NCI-H1930 (cell line): ENCODE measurements around the gene ZNF81.
A peak's percentile ranks its signal among the peaks of the same experiment; 100 is the strongest.
"Not testable (repeated sequence)": the region's sequence is repeated elsewhere in the genome, so short reads cannot be mapped to it uniquely, and the experiment has no call there.

Experiments
- DNase-seq, 2 experiments: peaks; one replicate each; lab custom pipeline; 2025; lab: John Stamatoyannopoulos, UW

Gene ZNF81

GRCh38 chrX:47836164-47837072 lies at the start of gene ZNF81:
ZNF81 (plus strand) TSS chrX:47836902; CDS start chrX:47846268, 9,366 bp downstream.
- DNase-seq: peak; percentile 91 to 92

GRCh38 chrX:47796433-47796906 lies 40.2 kb upstream of the ZNF81 start:
- DNase-seq: no peak

GRCh38 chrX:47797084-47797483 lies 39.6 kb upstream of the ZNF81 start:
- no peak for DNase-seq

- no peak for DNase-seq
Observed at GRCh38 chrX:47798861-47799260, 37.8 kb upstream of the ZNF81 start.

- no peak for DNase-seq
Observed at GRCh38 chrX:47802589-47802988, 34.1 kb upstream of the ZNF81 start.

GRCh38 chrX:47803103-47803502 lies 33.6 kb upstream of the ZNF81 start:
- not testable (repeated sequence) for DNase-seq

- no peak for DNase-seq
Observed at GRCh38 chrX:47804315-47804714, 32.4 kb upstream of the ZNF81 start.

GRCh38 chrX:47805844-47806243 lies 30.9 kb upstream of the ZNF81 start:
- DNase-seq: not testable (repeated sequence)

- not testable (repeated sequence) for DNase-seq
Observed at GRCh38 chrX:47806415-47807271, 30.1 kb upstream of the ZNF81 start.

- DNase-seq: not testable (repeated sequence)
Observed at GRCh38 chrX:47807272-47807538, 29.5 kb upstream of the ZNF81 start.

GRCh38 chrX:47807548-47807947 lies 29.2 kb upstream of the ZNF81 start:
- DNase-seq: no peak

- no peak for DNase-seq
Observed at GRCh38 chrX:47808904-47809788, 27.6 kb upstream of the ZNF81 start.

- no peak for DNase-seq
Observed at GRCh38 chrX:47814851-47815250, 21.9 kb upstream of the ZNF81 start.

- DNase-seq: no peak
Observed at GRCh38 chrX:47815901-47816845, 20.5 kb upstream of the ZNF81 start.

GRCh38 chrX:47817421-47817820 lies 19.3 kb upstream of the ZNF81 start:
- no peak for DNase-seq

GRCh38 chrX:47817897-47818296 lies 18.8 kb upstream of the ZNF81 start:
- DNase-seq: no peak

GRCh38 chrX:47828984-47829383 lies 7.7 kb upstream of the ZNF81 start:
- no peak for DNase-seq

GRCh38 chrX:47831788-47832187 lies 4.9 kb upstream of the ZNF81 start:
- DNase-seq: peak; percentile 1 to 3

- no peak for DNase-seq
Observed at GRCh38 chrX:47838361-47838760, 1.7 kb downstream of the ZNF81 start.

GRCh38 chrX:47840111-47840510 lies 3.4 kb downstream of the ZNF81 start:
- DNase-seq: no peak

- DNase-seq: no peak
Observed at GRCh38 chrX:47843363-47843762, 6.7 kb downstream of the ZNF81 start.
